ENCODE results near the gene MTRR. TPM values are rescaled to one million over a fixed set of nuclear protein-coding genes. Genes with fewer than 3 reads are reported as not detected.
A peak's percentile ranks its signal among the peaks of the same experiment; 100 is the strongest.

MTRR gene
- total RNA-seq, 1 donor from 2014 or later: 40.9 TPM

GRCh38 chr5:7926720-7927119 is 57.8 kb downstream of the MTRR start:
- TF ChIP-seq, protein P1, sequence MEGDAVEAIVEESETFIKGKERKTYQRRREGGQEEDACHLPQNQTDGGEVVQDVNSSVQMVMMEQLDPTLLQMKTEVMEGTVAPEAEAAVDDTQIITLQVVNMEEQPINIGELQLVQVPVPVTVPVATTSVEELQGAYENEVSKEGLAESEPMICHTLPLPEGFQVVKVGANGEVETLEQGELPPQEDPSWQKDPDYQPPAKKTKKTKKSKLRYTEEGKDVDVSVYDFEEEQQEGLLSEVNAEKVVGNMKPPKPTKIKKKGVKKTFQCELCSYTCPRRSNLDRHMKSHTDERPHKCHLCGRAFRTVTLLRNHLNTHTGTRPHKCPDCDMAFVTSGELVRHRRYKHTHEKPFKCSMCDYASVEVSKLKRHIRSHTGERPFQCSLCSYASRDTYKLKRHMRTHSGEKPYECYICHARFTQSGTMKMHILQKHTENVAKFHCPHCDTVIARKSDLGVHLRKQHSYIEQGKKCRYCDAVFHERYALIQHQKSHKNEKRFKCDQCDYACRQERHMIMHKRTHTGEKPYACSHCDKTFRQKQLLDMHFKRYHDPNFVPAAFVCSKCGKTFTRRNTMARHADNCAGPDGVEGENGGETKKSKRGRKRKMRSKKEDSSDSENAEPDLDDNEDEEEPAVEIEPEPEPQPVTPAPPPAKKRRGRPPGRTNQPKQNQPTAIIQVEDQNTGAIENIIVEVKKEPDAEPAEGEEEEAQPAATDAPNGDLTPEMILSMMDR (IDR thresholded peaks at IDR 0.05): no peak
- peaks cover 3% of the 10 kb centered on the region for H3K4me1 Mint-ChIP-seq (ENCODE audit: unreplicated experiment)
- H3K9me3 Mint-ChIP-seq (ENCODE audit: unreplicated experiment): no peaks in the 10 kb centered on the region
- H3K4me3 Mint-ChIP-seq (ENCODE audit: unreplicated experiment): no peak overlapping the region
- peaks cover 7% of the 10 kb centered on the region for H3K27me3 Mint-ChIP-seq (ENCODE audit: unreplicated experiment)
- no peak overlapping the region for H3K27ac Mint-ChIP-seq (ENCODE audit: unreplicated experiment)
- no peaks in the 10 kb centered on the region for H3K36me3 Mint-ChIP-seq (ENCODE audit: unreplicated experiment)
- DNase-seq (ENCODE audit: extremely low spot score, unreplicated experiment): no peak

DNA sequence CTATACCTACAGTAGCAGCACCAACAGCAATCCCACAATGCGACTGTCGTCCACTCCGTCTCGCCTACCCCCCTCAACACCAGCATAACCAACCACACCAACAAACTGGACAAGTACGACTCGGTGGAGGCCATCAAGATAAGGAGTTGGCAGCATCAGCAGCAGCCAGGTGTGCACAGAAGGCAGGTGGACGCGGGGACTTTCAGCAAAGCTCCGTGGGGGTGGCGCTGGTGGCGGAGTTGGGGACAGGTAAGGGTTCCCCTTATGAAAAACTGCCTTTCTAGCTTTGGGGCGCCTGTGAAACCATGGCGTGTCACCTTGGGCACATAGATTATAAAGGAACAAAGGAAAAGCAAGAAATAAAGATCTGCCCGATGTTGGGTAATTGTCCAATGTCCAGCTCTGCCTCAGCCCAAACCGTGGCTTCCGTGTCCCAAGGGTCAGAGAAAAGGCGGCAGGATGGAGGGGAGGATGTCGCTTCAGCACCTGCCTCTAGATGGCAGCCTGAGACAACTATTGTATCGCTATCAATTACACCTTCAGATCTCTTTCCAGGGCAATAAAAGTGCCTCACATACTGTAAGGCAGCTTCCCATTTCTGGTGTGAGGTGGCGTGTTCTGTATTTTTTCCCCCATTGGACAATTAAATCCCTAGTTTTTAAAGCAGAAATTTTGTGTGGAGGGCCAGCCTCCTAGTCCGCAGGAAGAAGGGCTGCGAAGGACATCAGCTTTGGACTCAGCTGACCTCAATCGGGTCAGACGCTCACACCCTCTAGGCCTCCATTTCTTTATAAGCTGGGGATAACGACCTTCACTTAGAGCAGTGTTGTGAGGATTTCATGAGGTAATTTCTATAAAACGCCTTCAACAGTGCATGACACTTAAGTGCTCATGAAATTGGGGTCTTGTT is 58.8 kb downstream of the MTRR start:
- TF ChIP-seq, protein P1 (IDR thresholded peaks at IDR 0.05): peak; percentile 87
- no peak overlapping the region for H3K27ac Mint-ChIP-seq (ENCODE audit: unreplicated experiment)
- H3K27me3 Mint-ChIP-seq (ENCODE audit: unreplicated experiment): peaks cover 7% of the 10 kb centered on the region
- no peak overlapping the region for H3K4me3 Mint-ChIP-seq (ENCODE audit: unreplicated experiment)
- no peaks in the 10 kb centered on the region for H3K36me3 Mint-ChIP-seq (ENCODE audit: unreplicated experiment)
- no peaks in the 10 kb centered on the region for H3K9me3 Mint-ChIP-seq (ENCODE audit: unreplicated experiment)
- peaks cover 3% of the 10 kb centered on the region for H3K4me1 Mint-ChIP-seq (ENCODE audit: unreplicated experiment)
- no peak for DNase-seq (ENCODE audit: extremely low spot score, unreplicated experiment)

DNA sequence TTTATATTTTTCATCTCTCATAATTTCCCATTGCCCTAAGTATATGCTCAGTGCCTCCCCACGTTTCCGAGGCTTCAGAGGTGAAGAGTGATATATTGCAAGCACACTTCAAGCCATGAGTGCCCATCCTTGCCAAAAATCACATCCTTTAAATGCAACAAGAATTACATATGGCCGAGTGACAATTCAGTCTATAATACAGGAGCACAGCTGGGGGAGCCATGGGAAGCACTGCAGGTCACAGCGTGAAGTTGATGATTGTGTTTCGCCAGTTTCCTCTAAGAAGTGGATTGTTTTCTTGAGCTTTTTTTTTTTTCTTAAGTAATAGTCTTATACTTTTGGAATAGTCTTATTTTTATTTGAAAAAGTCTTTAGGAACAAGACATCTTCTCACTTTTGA is 61.1 kb downstream of the MTRR start:
- TF ChIP-seq, protein P1 (IDR thresholded peaks at IDR 0.05): no peak
- H3K36me3 Mint-ChIP-seq (ENCODE audit: unreplicated experiment): no peaks in the 10 kb centered on the region
- no peaks in the 10 kb centered on the region for H3K9me3 Mint-ChIP-seq (ENCODE audit: unreplicated experiment)

DNA sequence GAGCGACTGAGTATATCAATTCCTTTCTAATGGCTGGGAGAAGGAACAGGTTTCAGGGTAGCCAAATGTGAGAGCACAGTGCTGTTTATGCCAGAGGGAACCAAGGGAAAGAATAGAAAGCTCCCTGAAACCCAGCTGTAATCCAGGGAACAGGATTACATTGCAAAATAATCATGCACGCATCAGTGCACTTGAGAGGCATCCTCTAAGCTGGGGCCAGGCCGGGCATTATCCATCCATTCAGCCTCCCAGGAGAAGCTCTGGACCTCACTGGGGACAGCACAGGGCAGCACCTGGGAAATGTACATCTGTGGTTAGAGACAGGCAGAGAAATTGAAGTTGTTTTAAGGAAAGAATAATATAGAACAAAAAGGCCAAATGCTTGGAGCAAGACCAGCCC is 72.7 kb downstream of the MTRR start:
- TF ChIP-seq, protein P1 (IDR thresholded peaks at IDR 0.05): no peak
- Mint-ChIP-seq H3K27me3 (ENCODE audit: unreplicated experiment) (peaks cover 11% of the 10 kb centered on the region), H3K36me3 (ENCODE audit: unreplicated experiment) (no peaks in the 10 kb centered on the region), H3K27ac (ENCODE audit: unreplicated experiment) (no peak overlapping the region), H3K4me1 (ENCODE audit: unreplicated experiment) (no peaks in the 10 kb centered on the region), H3K4me3 (ENCODE audit: unreplicated experiment) (no peak overlapping the region), H3K9me3 (ENCODE audit: unreplicated experiment) (peaks cover 3% of the 10 kb centered on the region)
- no peak for DNase-seq (ENCODE audit: extremely low spot score, unreplicated experiment)

More for the DNA sequence above, 61.1 kb downstream of the MTRR start:
- peaks cover 7% of the 10 kb centered on the region for H3K27me3 Mint-ChIP-seq (ENCODE audit: unreplicated experiment)
- no peak for DNase-seq (ENCODE audit: extremely low spot score, unreplicated experiment)
- peaks cover 3% of the 10 kb centered on the region for H3K4me1 Mint-ChIP-seq (ENCODE audit: unreplicated experiment)
- no peak overlapping the region for H3K27ac Mint-ChIP-seq (ENCODE audit: unreplicated experiment)
- H3K4me3 Mint-ChIP-seq (ENCODE audit: unreplicated experiment): no peak overlapping the region

- no peak overlapping the region for H3K27ac Mint-ChIP-seq (ENCODE audit: unreplicated experiment)
- DNase-seq (ENCODE audit: extremely low spot score, unreplicated experiment): no peak
- no peaks in the 10 kb centered on the region for H3K4me1 Mint-ChIP-seq (ENCODE audit: unreplicated experiment)
- H3K9me3 Mint-ChIP-seq (ENCODE audit: unreplicated experiment): peaks cover 4% of the 10 kb centered on the region
- no peaks in the 10 kb centered on the region for H3K36me3 Mint-ChIP-seq (ENCODE audit: unreplicated experiment)
- TF ChIP-seq, protein P1 (IDR thresholded peaks at IDR 0.05): no peak
- H3K4me3 Mint-ChIP-seq (ENCODE audit: unreplicated experiment): no peak overlapping the region
- H3K27me3 Mint-ChIP-seq (ENCODE audit: unreplicated experiment): peaks cover 22% of the 10 kb centered on the region
Observed at GRCh38 chr5:7947301-7947700, 78.4 kb downstream of the MTRR start.

Measured in osteocyte (in vitro differentiated cells).